ENCODE results near the gene FIS1.

FIS1 gene

GRCh38 chr7:101238226-101239182 lies 6.4 kb downstream of the FIS1 start:
- no peak for ATAC-seq

GRCh38 chr7:101237206-101238067 lies 7.4 kb downstream of the FIS1 start, which contains the start of gene CLDN15:
CLDN15 (minus strand) TSS chr7:101237802; CDS start chr7:101237581, 221 bp downstream.
- TF ChIP-seq ISL1 (CRISPR knock-in tag; IDR thresholded peaks at IDR 0.05) (no peak), ZFP30 (CRISPR knock-in tag; IDR thresholded peaks at IDR 0.05) (no peak), PATZ1 (CRISPR knock-in tag; IDR thresholded peaks at IDR 0.05; ENCODE audit: borderline replicate concordance) (no peak), TSHZ2 (CRISPR knock-in tag; IDR thresholded peaks at IDR 0.05) (no peak), ZC3H10 (CRISPR knock-in tag; IDR thresholded peaks at IDR 0.05) (no peak), TCF4 (CRISPR knock-in tag; IDR thresholded peaks at IDR 0.05; ENCODE audit: borderline replicate concordance) (no peak), ZFP3 (CRISPR knock-in tag; IDR thresholded peaks at IDR 0.05) (no peak), ZNF565 (CRISPR knock-in tag; conservative IDR thresholded peaks at IDR 0.05; ENCODE audit: low read depth) (no peak)
- ATAC-seq: no peak

More at GRCh38 chr7:101238226-101239182, 6.4 kb downstream of the FIS1 start:
- TF ChIP-seq TOX (CRISPR knock-in tag; IDR thresholded peaks at IDR 0.05; ENCODE audit: borderline replicate concordance) (no peak), OSR1 (CRISPR knock-in tag; IDR thresholded peaks at IDR 0.05) (no peak), CSDC2 (CRISPR knock-in tag; IDR thresholded peaks at IDR 0.05) (no peak), ISL1 (CRISPR knock-in tag; IDR thresholded peaks at IDR 0.05) (no peak), ZNF8 (CRISPR knock-in tag; IDR thresholded peaks at IDR 0.05) (no peak), TCF4 (CRISPR knock-in tag; IDR thresholded peaks at IDR 0.05; ENCODE audit: borderline replicate concordance) (no peak), TSHZ2 (CRISPR knock-in tag; IDR thresholded peaks at IDR 0.05) (no peak), ARNTL (CRISPR knock-in tag; IDR thresholded peaks at IDR 0.05; ENCODE audit: borderline replicate concordance, low read depth) (no peak), ZFP3 (CRISPR knock-in tag; IDR thresholded peaks at IDR 0.05) (no peak), PATZ1 (CRISPR knock-in tag; IDR thresholded peaks at IDR 0.05; ENCODE audit: borderline replicate concordance) (no peak), RARB (CRISPR knock-in tag; IDR thresholded peaks at IDR 0.05) (no peak), SNAI2 (CRISPR knock-in tag; IDR thresholded peaks at IDR 0.05) (no peak)

GRCh38 chr7:101236292-101236835 lies 8.5 kb downstream of the FIS1 start:
- ATAC-seq: no peak
- no peak for TF ChIP-seq TCF4 (CRISPR knock-in tag; IDR thresholded peaks at IDR 0.05; ENCODE audit: borderline replicate concordance)
- no peak for TF ChIP-seq PPARA (CRISPR knock-in tag; IDR thresholded peaks at IDR 0.05; ENCODE audit: borderline replicate concordance)
- TF ChIP-seq POU6F1 (CRISPR knock-in tag; IDR thresholded peaks at IDR 0.05; ENCODE audit: borderline replicate concordance, low read depth): no peak
- no peak for TF ChIP-seq OSR1 (CRISPR knock-in tag; IDR thresholded peaks at IDR 0.05)
- no peak for TF ChIP-seq ZNF70 (CRISPR knock-in tag; IDR thresholded peaks at IDR 0.05)
- TF ChIP-seq ZNF565 (CRISPR knock-in tag; conservative IDR thresholded peaks at IDR 0.05; ENCODE audit: low read depth): no peak
- no peak for TF ChIP-seq BACH2 (CRISPR knock-in tag; IDR thresholded peaks at IDR 0.05; ENCODE audit: borderline replicate concordance)
- TF ChIP-seq ARNTL (CRISPR knock-in tag; IDR thresholded peaks at IDR 0.05; ENCODE audit: borderline replicate concordance, low read depth): no peak
- no peak for TF ChIP-seq SNAI2 (CRISPR knock-in tag; IDR thresholded peaks at IDR 0.05)
- no peak for TF ChIP-seq ZC3H10 (CRISPR knock-in tag; IDR thresholded peaks at IDR 0.05)
- TF ChIP-seq CSRNP3 (CRISPR knock-in tag; IDR thresholded peaks at IDR 0.05): no peak
- TF ChIP-seq ZNF8 (CRISPR knock-in tag; IDR thresholded peaks at IDR 0.05): no peak
- no peak for TF ChIP-seq RARB (CRISPR knock-in tag; IDR thresholded peaks at IDR 0.05)
- no peak for TF ChIP-seq ESRRG (CRISPR knock-in tag; IDR thresholded peaks at IDR 0.05)
